ENCODE measurements around the gene A3GALT2. TPM values are rescaled to one million over a fixed set of nuclear protein-coding genes. Genes with fewer than 3 reads are reported as not detected.

Gene A3GALT2
- total RNA-seq, 1 experiment from 2014 or later: not detected

DNA sequence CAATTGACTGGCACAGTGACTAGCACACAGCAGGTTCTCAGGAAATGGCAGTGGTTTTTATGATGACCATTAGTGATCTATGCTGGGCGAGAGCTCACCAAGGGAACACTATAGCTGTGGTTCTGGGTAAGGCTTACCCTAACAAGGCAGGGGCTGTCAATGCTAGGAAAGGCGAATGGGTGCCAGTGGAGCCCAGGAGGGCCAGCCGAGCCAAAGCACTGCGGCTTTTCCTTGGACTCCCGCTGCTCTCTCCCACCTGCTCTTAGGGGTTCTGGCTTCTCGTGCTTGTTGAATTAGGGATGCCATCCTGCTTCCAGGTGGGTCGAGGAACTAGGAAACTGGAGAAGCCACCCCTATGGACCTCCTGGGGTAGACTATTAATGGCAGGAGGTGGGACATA lies 10.0 kb upstream of the A3GALT2 start:
- H3K36me3 Mint-ChIP-seq (ENCODE audit: insufficient read depth, unreplicated experiment): peaks cover 44% of the 10 kb centered on the region
- DNase-seq: no peak
- TF ChIP-seq, protein P1, sequence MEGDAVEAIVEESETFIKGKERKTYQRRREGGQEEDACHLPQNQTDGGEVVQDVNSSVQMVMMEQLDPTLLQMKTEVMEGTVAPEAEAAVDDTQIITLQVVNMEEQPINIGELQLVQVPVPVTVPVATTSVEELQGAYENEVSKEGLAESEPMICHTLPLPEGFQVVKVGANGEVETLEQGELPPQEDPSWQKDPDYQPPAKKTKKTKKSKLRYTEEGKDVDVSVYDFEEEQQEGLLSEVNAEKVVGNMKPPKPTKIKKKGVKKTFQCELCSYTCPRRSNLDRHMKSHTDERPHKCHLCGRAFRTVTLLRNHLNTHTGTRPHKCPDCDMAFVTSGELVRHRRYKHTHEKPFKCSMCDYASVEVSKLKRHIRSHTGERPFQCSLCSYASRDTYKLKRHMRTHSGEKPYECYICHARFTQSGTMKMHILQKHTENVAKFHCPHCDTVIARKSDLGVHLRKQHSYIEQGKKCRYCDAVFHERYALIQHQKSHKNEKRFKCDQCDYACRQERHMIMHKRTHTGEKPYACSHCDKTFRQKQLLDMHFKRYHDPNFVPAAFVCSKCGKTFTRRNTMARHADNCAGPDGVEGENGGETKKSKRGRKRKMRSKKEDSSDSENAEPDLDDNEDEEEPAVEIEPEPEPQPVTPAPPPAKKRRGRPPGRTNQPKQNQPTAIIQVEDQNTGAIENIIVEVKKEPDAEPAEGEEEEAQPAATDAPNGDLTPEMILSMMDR (IDR thresholded peaks at IDR 0.05; ENCODE audit: insufficient read depth in 1 of 2, low read depth in 1 of 2, low read length in 1 of 2, severe bottlenecking in 1 of 2, unreplicated experiment in 1 of 2): no peak
- no peaks in the 10 kb centered on the region; the same call in none of the 2 replicates for H3K36me3 ChIP-seq (ENCODE audit: control insufficient read depth, insufficient read depth, low read length)
- no peak overlapping the region for H3K27ac Mint-ChIP-seq (ENCODE audit: unreplicated experiment)
- POLR2A ChIA-PET: no interaction called here
- H3K9me3 ChIP-seq: no peaks in the 10 kb centered on the region
- BruUV-seq (replicated peaks): no TSS peak
- H3K4me3 Mint-ChIP-seq (ENCODE audit: unreplicated experiment): no peak overlapping the region
- no peaks in the 10 kb centered on the region for H3K4me1 Mint-ChIP-seq (ENCODE audit: low read depth, unreplicated experiment)
- no peaks in the 10 kb centered on the region for H3K27me3 Mint-ChIP-seq (ENCODE audit: insufficient read depth, unreplicated experiment)
- CTCF ChIA-PET: no interaction called here
- no peaks in the 10 kb centered on the region for H3K4me1 ChIP-seq
- no peaks in the 10 kb centered on the region for H3K9me3 Mint-ChIP-seq (ENCODE audit: unreplicated experiment)
- intact Hi-C loops (cut with micrococcal nuclease; ENCODE audit: unreplicated experiment): no loop called here
- no peak overlapping the region for H3K4me3 ChIP-seq (ENCODE audit: low read depth, low read length)
- no peaks in the 10 kb centered on the region for H3K27me3 ChIP-seq (replicated peaks; ENCODE audit: control insufficient read depth, insufficient read depth, low read length)

DNA sequence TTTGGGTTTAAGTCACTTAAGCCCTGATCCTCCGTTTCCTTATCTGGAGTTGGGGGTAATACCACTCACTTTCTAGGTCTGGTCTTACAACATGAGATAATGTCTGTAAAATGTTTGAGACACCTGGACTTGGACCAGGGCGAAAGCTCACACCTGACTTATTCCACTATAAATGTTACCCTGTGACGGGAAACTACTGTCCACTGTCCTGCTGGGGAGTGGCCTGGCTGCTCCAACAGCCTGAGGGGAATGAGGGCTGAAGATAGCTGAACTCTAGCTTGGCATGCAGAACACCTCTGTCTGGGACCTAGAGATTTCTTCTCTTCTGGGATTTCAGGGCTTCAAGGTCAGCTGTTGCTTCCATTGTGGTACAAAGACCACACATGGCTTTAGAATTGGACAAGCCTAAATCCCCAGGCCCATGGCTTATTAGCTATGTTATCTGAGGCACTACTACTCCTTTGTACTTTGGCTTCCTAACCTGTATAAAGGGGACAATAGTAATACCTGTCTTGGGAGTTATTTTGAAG lies 9.5 kb upstream of the A3GALT2 start:
- ChIA-PET POLR2A (interaction anchor here (0.5 kb wide), 1 partner anchor 16 kb away, joined by 11 read pairs; no protein-coding TSS in a partner anchor), CTCF (no interaction called here)
- Histone ChIP-seq H3K4me3 (ENCODE audit: low read depth, low read length) (no peak overlapping the region), H3K9me3 (no peaks in the 10 kb centered on the region), H3K36me3 (ENCODE audit: control insufficient read depth, insufficient read depth, low read length) (no peaks in the 10 kb centered on the region; the same call in none of the 2 replicates), H3K4me1 (no peaks in the 10 kb centered on the region), H3K27me3 (replicated peaks; ENCODE audit: control insufficient read depth, insufficient read depth, low read length) (no peaks in the 10 kb centered on the region)
- H3K9me3 Mint-ChIP-seq (ENCODE audit: unreplicated experiment): no peaks in the 10 kb centered on the region
- H3K27ac Mint-ChIP-seq (ENCODE audit: unreplicated experiment): no peak overlapping the region
- intact Hi-C loops (cut with micrococcal nuclease; ENCODE audit: unreplicated experiment): no loop called here
- TF ChIP-seq, protein P1 (IDR thresholded peaks at IDR 0.05; ENCODE audit: insufficient read depth in 1 of 2, low read depth in 1 of 2, low read length in 1 of 2, severe bottlenecking in 1 of 2, unreplicated experiment in 1 of 2): no peak
- H3K4me1 Mint-ChIP-seq (ENCODE audit: low read depth, unreplicated experiment): no peaks in the 10 kb centered on the region
- no TSS peak for BruUV-seq (replicated peaks)
- no peaks in the 10 kb centered on the region for H3K27me3 Mint-ChIP-seq (ENCODE audit: insufficient read depth, unreplicated experiment)
- no peak for DNase-seq
- H3K36me3 Mint-ChIP-seq (ENCODE audit: insufficient read depth, unreplicated experiment): peaks cover 49% of the 10 kb centered on the region
- no peak overlapping the region for H3K4me3 Mint-ChIP-seq (ENCODE audit: unreplicated experiment)

DNA sequence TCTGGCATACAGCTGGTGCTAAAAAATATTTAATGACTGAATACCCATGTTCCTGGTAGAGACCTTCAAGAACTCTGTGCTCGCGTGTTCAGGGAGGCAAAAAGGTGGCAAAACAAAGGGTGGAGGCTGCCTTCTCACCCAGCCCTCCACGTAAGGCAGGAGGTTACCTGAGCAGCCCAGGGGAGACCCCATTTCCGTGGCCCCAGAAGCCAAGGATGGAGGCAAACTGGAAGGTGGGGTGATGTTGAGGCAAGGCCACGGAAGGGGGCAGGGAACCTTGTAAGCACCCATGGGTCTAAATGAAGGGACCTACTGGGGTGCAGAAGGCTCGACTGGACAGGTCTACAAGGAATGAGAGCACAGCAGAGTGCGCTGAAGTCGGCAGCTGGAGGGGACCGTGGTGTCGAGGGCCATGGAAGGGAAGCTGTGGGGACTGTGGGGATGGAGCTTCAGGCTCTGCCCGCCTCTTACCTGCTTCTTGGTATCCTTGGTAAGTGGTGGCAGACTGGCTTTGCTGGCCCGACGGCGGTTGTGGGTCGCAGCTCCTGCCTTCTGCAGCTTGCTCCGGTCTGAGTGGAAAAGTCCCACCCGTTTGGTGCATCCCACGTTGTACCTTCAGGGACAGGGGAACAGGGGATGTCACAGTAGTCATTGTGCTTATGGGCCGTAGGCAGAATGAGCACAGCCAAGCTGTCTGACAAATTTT lies 8.9 kb upstream of the A3GALT2 start:
- intact Hi-C loops (cut with micrococcal nuclease; ENCODE audit: unreplicated experiment): no loop called here
- Histone ChIP-seq H3K9me3 (no peaks in the 10 kb centered on the region), H3K36me3 (ENCODE audit: control insufficient read depth, insufficient read depth, low read length) (no peaks in the 10 kb centered on the region; the same call in none of the 2 replicates), H3K27me3 (replicated peaks; ENCODE audit: control insufficient read depth, insufficient read depth, low read length) (no peaks in the 10 kb centered on the region), H3K4me3 (ENCODE audit: low read depth, low read length) (no peak overlapping the region), H3K4me1 (no peaks in the 10 kb centered on the region)
- H3K27ac Mint-ChIP-seq (ENCODE audit: unreplicated experiment): no peak overlapping the region
- TF ChIP-seq, protein P1 (IDR thresholded peaks at IDR 0.05; ENCODE audit: insufficient read depth in 1 of 2, low read depth in 1 of 2, low read length in 1 of 2, severe bottlenecking in 1 of 2, unreplicated experiment in 1 of 2): no peak
- H3K4me1 Mint-ChIP-seq (ENCODE audit: low read depth, unreplicated experiment): no peaks in the 10 kb centered on the region
- no peak for DNase-seq
- BruUV-seq (replicated peaks): no TSS peak
- H3K9me3 Mint-ChIP-seq (ENCODE audit: unreplicated experiment): no peaks in the 10 kb centered on the region
- H3K4me3 Mint-ChIP-seq (ENCODE audit: unreplicated experiment): no peak overlapping the region
- peaks cover 54% of the 10 kb centered on the region for H3K36me3 Mint-ChIP-seq (ENCODE audit: insufficient read depth, unreplicated experiment)
- ChIA-PET POLR2A (interaction anchor here (0.5 kb wide), 1 partner anchor 16 kb away, joined by 11 read pairs; no protein-coding TSS in a partner anchor), CTCF (no interaction called here)
- no peaks in the 10 kb centered on the region for H3K27me3 Mint-ChIP-seq (ENCODE audit: insufficient read depth, unreplicated experiment)

All from Caco-2 (cell line).